Measurements from ENCODE around the gene WNT7A. TPM values are rescaled to one million over a fixed set of nuclear protein-coding genes. Genes with fewer than 3 reads are reported as not detected.

Gene WNT7A
- polyA plus RNA-seq, 1 of the 3 experiments (the other 2 are of a cell fraction), result not detected

DNA sequence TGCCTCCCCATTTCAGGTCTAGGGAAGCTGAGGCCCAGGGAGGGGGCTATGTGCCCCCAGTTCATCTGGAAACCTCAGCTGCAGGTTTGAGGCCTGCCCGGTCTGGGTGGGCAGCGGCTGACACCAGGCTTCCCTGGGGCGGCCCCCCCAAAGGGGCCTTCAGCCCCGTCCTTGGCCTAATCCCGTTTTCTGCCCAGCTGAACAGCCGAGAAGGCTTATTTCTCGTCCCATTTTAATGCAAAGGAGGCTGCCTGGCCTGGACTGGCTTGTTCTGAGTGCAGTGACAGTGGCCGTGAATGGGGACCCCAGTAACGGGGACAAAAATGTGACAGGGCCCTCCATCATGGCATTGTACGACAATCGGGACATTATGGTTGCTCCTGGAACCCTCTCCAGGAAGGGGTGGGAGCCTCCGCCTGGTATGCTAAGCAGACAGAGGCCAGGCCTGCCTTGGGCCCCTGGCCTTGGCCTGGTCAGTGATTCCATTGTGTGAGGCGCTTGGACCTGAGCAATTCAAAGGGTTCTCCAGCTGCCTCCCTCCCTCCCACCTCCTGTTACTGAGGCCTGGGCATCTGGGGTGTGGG, 93.9 kb downstream of the WNT7A start:
- H3K4me3 ChIP-seq (ENCODE audit: low read depth in 2 of 2, low read length in 1 of 2), result no peak overlapping the region
- no peaks in the 10 kb centered on the region for H3K36me3 ChIP-seq (replicated peaks in 1 of 2; ENCODE audit: control insufficient read depth in 1 of 2, insufficient read depth in 2 of 2, low read length in 1 of 2)
- WGBS (ENCODE audit: low lambda C conversion rate), result 55% methylated on average over 9 of the region's 13 CpGs
- no peaks in the 10 kb centered on the region for H3K9me3 ChIP-seq
- no peak overlapping the region for H3K9ac ChIP-seq
- no peaks in the 10 kb centered on the region for H3K27me3 ChIP-seq (ENCODE audit: insufficient read depth)
- H3K27ac ChIP-seq (ENCODE audit: low read depth in 2 of 2, low read length in 1 of 2), result no peak overlapping the region
- H2AFZ ChIP-seq (ENCODE audit: low read depth), result no peak overlapping the region
- no peak overlapping the region for H3K4me2 ChIP-seq
- CTCF ChIA-PET, result interaction anchor here (0.7 to 2.0 kb wide), 3 partner anchors 95 to 128 kb away, joined by 3 to 6 read pairs (median 3); partner anchors contain the start of gene WNT7A
- peaks cover 0 to 22% of the 10 kb centered on the region in 2 experiments; a peak in 1 of 4 replicates for H3K4me1 ChIP-seq (ENCODE audit: control insufficient read depth in 1 of 2, insufficient read depth in 2 of 2, low read depth in 1 of 2, low read length in 1 of 2)
- TF ChIP-seq, protein P1, sequence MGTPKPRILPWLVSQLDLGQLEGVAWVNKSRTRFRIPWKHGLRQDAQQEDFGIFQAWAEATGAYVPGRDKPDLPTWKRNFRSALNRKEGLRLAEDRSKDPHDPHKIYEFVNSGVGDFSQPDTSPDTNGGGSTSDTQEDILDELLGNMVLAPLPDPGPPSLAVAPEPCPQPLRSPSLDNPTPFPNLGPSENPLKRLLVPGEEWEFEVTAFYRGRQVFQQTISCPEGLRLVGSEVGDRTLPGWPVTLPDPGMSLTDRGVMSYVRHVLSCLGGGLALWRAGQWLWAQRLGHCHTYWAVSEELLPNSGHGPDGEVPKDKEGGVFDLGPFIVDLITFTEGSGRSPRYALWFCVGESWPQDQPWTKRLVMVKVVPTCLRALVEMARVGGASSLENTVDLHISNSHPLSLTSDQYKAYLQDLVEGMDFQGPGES (IDR thresholded peaks at IDR 0.05; ENCODE audit: low read depth, low read length), result no peak
- TF ChIP-seq FOSL2 (IDR thresholded peaks at IDR 0.05; ENCODE audit: borderline replicate concordance, low read depth), result no peak
- no peak for TF ChIP-seq SIN3A (IDR thresholded peaks at IDR 0.05; ENCODE audit: borderline replicate concordance, low read depth, low read length)
- TF ChIP-seq, protein P2, sequence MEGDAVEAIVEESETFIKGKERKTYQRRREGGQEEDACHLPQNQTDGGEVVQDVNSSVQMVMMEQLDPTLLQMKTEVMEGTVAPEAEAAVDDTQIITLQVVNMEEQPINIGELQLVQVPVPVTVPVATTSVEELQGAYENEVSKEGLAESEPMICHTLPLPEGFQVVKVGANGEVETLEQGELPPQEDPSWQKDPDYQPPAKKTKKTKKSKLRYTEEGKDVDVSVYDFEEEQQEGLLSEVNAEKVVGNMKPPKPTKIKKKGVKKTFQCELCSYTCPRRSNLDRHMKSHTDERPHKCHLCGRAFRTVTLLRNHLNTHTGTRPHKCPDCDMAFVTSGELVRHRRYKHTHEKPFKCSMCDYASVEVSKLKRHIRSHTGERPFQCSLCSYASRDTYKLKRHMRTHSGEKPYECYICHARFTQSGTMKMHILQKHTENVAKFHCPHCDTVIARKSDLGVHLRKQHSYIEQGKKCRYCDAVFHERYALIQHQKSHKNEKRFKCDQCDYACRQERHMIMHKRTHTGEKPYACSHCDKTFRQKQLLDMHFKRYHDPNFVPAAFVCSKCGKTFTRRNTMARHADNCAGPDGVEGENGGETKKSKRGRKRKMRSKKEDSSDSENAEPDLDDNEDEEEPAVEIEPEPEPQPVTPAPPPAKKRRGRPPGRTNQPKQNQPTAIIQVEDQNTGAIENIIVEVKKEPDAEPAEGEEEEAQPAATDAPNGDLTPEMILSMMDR (IDR thresholded peaks at IDR 0.05), result no peak
- TF ChIP-seq RAD21 (IDR thresholded peaks at IDR 0.05; ENCODE audit: low read length), result no peak
- TF ChIP-seq RFX5 (IDR thresholded peaks at IDR 0.05; ENCODE audit: low read length), result no peak
- no peak for TF ChIP-seq GABPA (IDR thresholded peaks at IDR 0.05; ENCODE audit: low read depth)
- TF ChIP-seq GATA2 (CRISPR knock-in tag; IDR thresholded peaks at IDR 0.05), result no peak
- no peak for TF ChIP-seq RCOR1 (IDR thresholded peaks at IDR 0.05; ENCODE audit: low read length)
- no peaks in the 10 kb centered on the region for H3K79me2 ChIP-seq (ENCODE audit: insufficient read depth)
- POLR2A ChIA-PET, result no interaction called here
- H3F3A ChIP-seq (replicated peaks; ENCODE audit: insufficient read depth), result no peaks in the 10 kb centered on the region
- no peaks in the 10 kb centered on the region for H4K20me1 ChIP-seq (ENCODE audit: insufficient read depth)
- DNase-seq, result no peak
- H3K9me2 ChIP-seq, result no peaks in the 10 kb centered on the region

- CTCF ChIA-PET, result interaction anchor here (0.7 to 2.0 kb wide), 3 partner anchors 95 to 127 kb away, joined by 3 to 6 read pairs (median 3); partner anchors contain the start of gene WNT7A
These were observed 94.5 kb downstream of the WNT7A start for GRCh38 chr3:13785351-13785750.

More at GRCh38 chr3:13785351-13785750, 94.5 kb downstream of the WNT7A start:
- Histone ChIP-seq H3K4me2 (no peak overlapping the region), H3K4me3 (ENCODE audit: low read depth in 2 of 2, low read length in 1 of 2) (no peak overlapping the region), H4K20me1 (ENCODE audit: insufficient read depth) (no peaks in the 10 kb centered on the region), H3K9me3 (no peaks in the 10 kb centered on the region), H3K9me2 (no peaks in the 10 kb centered on the region), H3K27ac (ENCODE audit: low read depth in 2 of 2, low read length in 1 of 2) (no peak overlapping the region), H3K27me3 (ENCODE audit: insufficient read depth) (no peaks in the 10 kb centered on the region), H3F3A (replicated peaks; ENCODE audit: insufficient read depth) (no peaks in the 10 kb centered on the region), H2AFZ (ENCODE audit: low read depth) (no peak overlapping the region), H3K4me1 (ENCODE audit: control insufficient read depth in 1 of 2, insufficient read depth in 2 of 2, low read depth in 1 of 2, low read length in 1 of 2) (peaks cover 0 to 21% of the 10 kb centered on the region in 2 experiments; a peak in 1 of 4 replicates), H3K36me3 (replicated peaks in 1 of 2; ENCODE audit: control insufficient read depth in 1 of 2, insufficient read depth in 2 of 2, low read length in 1 of 2) (no peaks in the 10 kb centered on the region), H3K9ac (no peak overlapping the region), H3K79me2 (ENCODE audit: insufficient read depth) (no peaks in the 10 kb centered on the region)
- 38% methylated on average over 7 of the region's 7 CpGs for WGBS (ENCODE audit: low lambda C conversion rate)
- no peak for TF ChIP-seq TEAD4 (IDR thresholded peaks at IDR 0.05; ENCODE audit: borderline replicate concordance, insufficient read depth)
- TF ChIP-seq NFIC (IDR thresholded peaks at IDR 0.05; ENCODE audit: borderline replicate concordance), result no peak
- TF ChIP-seq ELF1 (IDR thresholded peaks at IDR 0.05), result no peak
- no peak for TF ChIP-seq CHD2 (IDR thresholded peaks at IDR 0.05; ENCODE audit: low read length, partially characterized antibody)
- no peak for TF ChIP-seq EP300 (IDR thresholded peaks at IDR 0.05; ENCODE audit: borderline replicate concordance in 1 of 2, low read depth in 1 of 2, low read length in 1 of 2)
- TF ChIP-seq MEF2A (IDR thresholded peaks at IDR 0.05; ENCODE audit: borderline replicate concordance, low read depth), result no peak
- TF ChIP-seq RFX5 (IDR thresholded peaks at IDR 0.05; ENCODE audit: low read length), result no peak
- TF ChIP-seq TAF1 (IDR thresholded peaks at IDR 0.05; ENCODE audit: borderline replicate concordance, low read depth, low read length), result no peak
- TF ChIP-seq RXRA (IDR thresholded peaks at IDR 0.05; ENCODE audit: borderline replicate concordance, low read depth), result no peak
- no peak for TF ChIP-seq RAD21 (IDR thresholded peaks at IDR 0.05; ENCODE audit: low read length)
- TF ChIP-seq, protein P3, sequence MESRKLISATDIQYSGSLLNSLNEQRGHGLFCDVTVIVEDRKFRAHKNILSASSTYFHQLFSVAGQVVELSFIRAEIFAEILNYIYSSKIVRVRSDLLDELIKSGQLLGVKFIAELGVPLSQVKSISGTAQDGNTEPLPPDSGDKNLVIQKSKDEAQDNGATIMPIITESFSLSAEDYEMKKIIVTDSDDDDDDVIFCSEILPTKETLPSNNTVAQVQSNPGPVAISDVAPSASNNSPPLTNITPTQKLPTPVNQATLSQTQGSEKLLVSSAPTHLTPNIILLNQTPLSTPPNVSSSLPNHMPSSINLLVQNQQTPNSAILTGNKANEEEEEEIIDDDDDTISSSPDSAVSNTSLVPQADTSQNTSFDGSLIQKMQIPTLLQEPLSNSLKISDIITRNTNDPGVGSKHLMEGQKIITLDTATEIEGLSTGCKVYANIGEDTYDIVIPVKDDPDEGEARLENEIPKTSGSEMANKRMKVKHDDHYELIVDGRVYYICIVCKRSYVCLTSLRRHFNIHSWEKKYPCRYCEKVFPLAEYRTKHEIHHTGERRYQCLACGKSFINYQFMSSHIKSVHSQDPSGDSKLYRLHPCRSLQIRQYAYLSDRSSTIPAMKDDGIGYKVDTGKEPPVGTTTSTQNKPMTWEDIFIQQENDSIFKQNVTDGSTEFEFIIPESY (IDR thresholded peaks at IDR 0.05; ENCODE audit: borderline replicate concordance, low read depth), result no peak
- no peak for TF ChIP-seq JUND (IDR thresholded peaks at IDR 0.05)
- TF ChIP-seq GABPA (IDR thresholded peaks at IDR 0.05; ENCODE audit: low read depth), result no peak
- TF ChIP-seq GATA2 (CRISPR knock-in tag; IDR thresholded peaks at IDR 0.05), result no peak
- no peak for TF ChIP-seq SMC3 (IDR thresholded peaks at IDR 0.05; ENCODE audit: low read depth, low read length)
- TF ChIP-seq YY1 (IDR thresholded peaks at IDR 0.05; ENCODE audit: low read depth), result no peak
- POLR2A ChIA-PET, result no interaction called here
- no peak for DNase-seq

All from SK-N-SH (cell line).